Caki2 (cell line): ENCODE measurements around the gene RILPL1. TPM values are rescaled to one million over a fixed set of nuclear protein-coding genes. Genes with fewer than 3 reads are reported as not detected.
"Not testable (repeated sequence)": the region's sequence is repeated elsewhere in the genome, so short reads cannot be mapped to it uniquely, and the experiment has no call there.

Experiments
- DNase-seq: peaks from one replicate; pipeline ENCODE4 v3.0.0-alpha.2; 2015; ENCODE audit warnings: low read depth
- in situ Hi-C: cut with HindIII; loops from 2 replicates; pipeline ENCODE4 v1.10.0; 2016; ENCODE audit warnings: low sequenced_read_pairs, low pct_unique_long_range_greater_than_20kb, mixed read lengths
- total RNA-seq: library from RNA; depleted of rRNA; stranded (reverse); fragments of >200 nt; shearing (Covaris generic); gene quantifications from 2 replicates; pipeline ENCODE4 v1.2.3, GENCODE V29; 2014; ENCODE audit warnings: low replicate concordance

RILPL1 gene
- total RNA-seq, 1 experiment from 2014 or later, result 7.8 TPM

GRCh38 chr12:123532808-123533649, 490 bp downstream of the RILPL1 start:
- peak; percentile 58 for DNase-seq
- in situ Hi-C loops, result no loop called here

- no peak for DNase-seq
- in situ Hi-C loops, result no loop called here
These were observed 1.5 kb downstream of the RILPL1 start for GRCh38 chr12:123532019-123532418.

- DNase-seq, result no peak
- in situ Hi-C loops, result no loop called here
These were observed 2.4 kb downstream of the RILPL1 start for GRCh38 chr12:123531091-123531490.

DNA sequence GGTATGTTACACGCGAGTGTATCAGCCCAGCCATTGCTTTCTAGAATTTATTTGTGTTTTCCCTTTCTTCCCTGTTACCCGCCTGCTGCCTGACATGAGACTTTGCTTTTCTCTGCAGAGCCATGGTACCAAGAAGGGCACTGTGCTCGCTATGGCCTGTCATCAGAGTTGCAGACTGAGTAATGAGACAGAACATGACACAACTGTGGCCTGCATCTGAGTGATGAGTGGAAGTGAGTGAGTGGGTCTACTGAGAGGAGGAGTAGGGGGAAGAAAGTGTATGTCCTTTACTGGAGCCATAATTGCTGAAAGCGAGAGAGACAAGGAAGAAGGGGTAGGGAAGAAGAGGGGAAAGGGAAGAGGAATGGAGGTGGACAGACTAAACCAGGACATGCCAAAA, 2.9 kb downstream of the RILPL1 start:
- in situ Hi-C loops, result no loop called here
- no peak for DNase-seq

DNA sequence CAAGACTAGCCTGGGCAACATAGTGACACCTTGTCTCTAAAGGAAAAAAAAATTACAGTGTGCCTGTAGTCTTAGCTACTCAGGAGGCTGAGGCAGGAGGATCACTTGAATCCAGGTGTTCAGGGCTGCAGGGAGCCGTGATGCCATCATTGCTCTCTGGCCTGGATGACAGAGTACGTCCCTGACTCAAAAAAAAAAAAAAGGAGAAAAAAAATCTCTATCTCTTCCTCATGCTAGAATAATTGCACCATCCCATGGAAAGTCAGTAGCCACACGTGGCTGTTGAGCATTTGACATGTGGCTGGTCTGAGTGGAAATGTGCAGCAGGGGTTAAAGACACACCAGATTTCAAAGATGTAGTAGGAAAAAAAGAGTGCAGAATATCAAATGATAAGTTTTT, 3.8 kb downstream of the RILPL1 start:
- in situ Hi-C loops, result no loop called here
- no peak for DNase-seq

DNA sequence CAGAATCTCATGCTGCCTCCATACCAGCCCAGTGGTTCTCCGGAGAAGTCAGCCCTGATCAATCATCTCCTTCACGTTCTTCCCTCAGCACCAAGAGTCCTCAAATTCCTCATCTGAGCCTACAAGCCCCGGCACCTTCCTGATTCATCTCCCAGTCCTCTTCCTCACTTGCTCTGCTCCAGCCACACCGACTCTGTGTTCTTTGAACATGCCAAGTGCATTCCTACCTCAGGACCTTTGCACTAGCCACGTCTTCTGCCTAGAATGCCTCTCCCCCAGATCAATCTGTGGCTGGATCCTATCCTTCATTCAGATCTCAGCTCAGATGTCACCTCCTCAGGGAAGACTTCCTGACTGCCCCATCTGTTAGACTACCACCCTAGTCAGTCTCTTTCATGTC, 4.7 kb downstream of the RILPL1 start:
- DNase-seq, result no peak
- in situ Hi-C loops, result no loop called here

DNA sequence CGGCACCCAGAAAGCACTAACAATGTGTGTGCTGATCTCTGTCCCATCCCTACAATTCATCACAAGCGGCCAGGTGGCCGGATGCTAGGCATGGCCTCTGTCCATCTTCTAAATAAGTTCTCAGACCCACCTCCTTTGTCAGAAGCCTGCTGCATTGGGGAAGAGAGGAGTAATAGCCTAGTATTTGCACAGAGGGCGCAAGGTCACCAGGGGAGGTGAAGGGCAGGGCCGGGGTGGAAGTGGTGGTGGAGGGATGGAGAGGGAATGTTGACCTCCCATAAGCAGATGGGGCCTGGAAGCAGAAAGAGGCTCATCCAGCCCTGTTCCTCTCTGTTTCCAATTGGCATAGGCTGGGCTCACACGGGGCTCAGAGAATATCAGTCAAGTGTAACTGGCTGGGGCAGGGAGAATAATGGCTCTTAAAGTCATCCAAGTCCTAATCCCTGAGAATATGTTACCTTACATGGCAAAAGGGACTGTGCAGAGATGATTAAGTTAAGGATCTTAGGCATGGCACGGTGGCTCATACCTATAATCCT, 6.9 kb downstream of the RILPL1 start:
- in situ Hi-C loops, result no loop called here
- no peak for DNase-seq

DNA sequence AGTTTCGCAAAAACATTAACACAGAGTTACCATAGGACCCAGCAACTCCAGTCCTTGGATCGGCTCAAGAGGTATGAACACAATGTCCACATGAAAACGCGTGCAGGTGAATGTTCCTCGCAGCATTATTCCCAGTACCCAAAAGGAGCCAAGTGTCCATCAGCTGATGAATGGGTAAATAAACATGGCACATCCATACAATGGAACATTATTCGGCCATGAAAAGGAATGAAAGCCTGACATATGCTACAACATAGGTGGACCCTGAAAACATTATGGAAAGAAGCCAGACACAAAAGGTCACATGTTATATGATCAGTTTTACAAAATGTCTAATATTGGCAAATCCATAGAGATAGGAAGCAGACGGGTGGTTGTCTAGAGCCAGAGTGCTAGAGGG, 9.1 kb downstream of the RILPL1 start:
- in situ Hi-C loops, result no loop called here
- no peak for DNase-seq

- no peak for DNase-seq
These were observed 10.0 kb downstream of the RILPL1 start for GRCh38 chr12:123523518-123523917.

GRCh38 chr12:123522164-123522563, 11.4 kb downstream of the RILPL1 start:
- DNase-seq, result no peak
- in situ Hi-C loops, result no loop called here

More at GRCh38 chr12:123523518-123523917, 10.0 kb downstream of the RILPL1 start:
- in situ Hi-C loops, result no loop called here

GRCh38 chr12:123520567-123521474, 12.7 kb downstream of the RILPL1 start:
- in situ Hi-C loops, result no loop called here
- no peak for DNase-seq

DNA sequence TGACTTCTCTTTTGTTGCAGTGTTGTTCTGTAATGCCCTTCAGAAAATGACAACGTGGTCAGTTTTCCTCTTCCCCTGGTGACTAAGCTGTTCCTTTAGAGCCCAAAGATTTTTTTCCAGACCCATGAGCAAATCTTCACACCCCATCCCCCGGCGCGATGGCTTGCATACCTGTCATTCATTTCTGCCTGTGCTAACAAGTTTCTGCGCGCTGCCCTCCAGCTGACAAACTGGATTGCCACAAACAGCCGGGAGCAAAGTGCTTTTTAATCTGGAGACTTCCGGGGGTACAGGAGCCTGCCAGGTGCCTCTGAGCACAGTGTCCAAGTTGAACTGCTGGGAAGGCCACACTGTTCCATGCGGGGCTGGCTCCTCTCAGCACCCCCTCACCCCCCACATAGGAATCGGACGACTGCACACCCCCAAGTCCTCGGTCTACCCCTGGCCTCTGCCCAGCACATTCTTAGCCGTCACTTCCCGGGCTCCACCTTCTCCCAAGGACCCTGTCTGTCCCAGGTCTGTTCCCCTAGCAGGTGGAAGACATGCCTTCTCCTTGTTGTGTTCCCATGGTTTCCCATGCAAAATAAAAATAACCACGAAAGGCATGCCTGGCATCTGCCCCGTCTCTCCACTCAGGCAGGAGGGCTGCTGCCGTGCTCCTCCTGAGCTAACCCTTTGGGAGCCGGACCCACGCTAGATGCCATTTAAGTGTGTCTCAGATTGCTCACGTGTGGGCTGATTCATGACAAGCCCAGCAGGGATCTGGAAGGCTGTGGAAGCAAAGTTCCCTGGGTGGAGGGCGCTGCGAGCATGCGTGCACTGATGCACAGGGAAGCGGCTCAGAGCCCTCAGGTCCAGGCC, 14.1 kb downstream of the RILPL1 start:
- in situ Hi-C loops, result no loop called here
- DNase-seq, result peak; percentile 87

GRCh38 chr12:123516216-123516780, 17.2 kb downstream of the RILPL1 start:
- in situ Hi-C loops, result no loop called here
- DNase-seq, result no peak

DNA sequence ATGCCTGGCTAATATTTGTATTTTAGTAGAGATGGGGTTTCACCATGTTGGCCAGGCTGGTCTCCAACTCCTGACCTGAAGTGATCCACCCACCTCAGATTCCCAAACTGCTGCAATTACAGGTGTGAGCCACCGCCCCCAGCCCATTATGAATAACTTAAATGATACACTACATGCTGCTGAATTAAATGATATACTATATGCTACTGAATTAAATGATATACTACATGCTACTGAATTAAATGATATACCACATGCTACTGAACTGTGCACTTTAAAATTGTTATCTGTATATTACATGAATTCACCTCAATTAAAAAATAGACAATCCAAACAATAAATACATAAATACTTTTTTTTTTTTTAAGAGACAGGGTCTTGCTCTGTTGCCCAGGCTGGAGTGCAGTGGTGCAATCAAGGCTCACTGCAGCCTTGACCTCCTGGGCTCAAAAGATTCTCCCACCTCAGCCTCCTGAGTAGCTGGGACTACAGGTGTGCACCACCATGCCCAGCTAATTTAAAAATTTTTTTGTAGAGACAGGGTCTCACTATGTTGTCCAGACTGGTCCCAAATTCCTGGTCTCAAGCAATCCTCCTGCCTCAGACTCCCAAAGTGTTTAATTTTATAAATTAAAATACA, 18.8 kb downstream of the RILPL1 start:
- in situ Hi-C loops, result not testable (repeated sequence)

GRCh38 chr12:123513805-123514204, 19.7 kb downstream of the RILPL1 start:
- in situ Hi-C loops, result no loop called here
- DNase-seq, result no peak

More for the DNA sequence above, 18.8 kb downstream of the RILPL1 start:
- DNase-seq, result not testable (repeated sequence)

DNA sequence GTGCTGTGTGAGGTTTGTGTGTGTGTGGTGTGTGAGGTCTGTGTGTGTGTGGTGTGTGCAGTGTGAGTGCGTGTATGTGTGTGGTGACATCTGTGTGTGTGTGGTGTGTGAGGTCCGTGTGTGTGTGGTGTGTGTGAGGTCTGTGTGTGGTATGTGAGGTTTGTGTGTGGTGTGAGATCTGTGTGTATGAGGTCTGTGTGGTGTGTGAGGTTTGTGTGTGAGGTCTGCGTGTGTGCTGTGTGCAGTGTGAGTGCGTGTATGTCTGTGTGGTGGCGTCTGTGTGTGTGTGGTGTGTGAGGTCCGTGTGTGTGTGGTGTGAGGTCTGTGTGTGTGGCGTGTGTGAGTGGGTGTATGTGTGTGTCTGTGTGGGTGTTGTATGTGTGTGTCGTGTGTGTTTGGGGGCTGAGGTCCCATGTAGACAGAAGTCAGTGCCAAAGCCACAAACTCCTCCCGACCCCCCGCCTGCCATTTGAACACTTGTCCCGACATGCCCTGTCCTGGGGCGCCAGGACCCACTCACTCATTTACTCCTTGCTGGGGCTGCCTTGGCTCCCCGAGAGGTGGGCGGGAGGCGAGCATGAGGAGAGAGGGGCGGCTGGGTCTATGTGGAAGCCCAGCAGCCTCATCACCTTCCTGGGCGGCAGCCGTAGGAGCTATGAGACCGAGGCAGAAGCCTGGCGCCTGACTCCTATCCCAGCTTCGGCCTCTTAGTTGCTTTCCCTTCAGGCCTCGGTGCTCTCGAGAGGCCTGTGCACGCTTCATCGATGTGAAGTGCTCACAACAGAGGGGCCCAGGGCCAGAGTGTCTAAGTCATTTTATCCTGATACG, 20.5 kb downstream of the RILPL1 start:
- no peak for DNase-seq
- in situ Hi-C loops, result no loop called here

DNA sequence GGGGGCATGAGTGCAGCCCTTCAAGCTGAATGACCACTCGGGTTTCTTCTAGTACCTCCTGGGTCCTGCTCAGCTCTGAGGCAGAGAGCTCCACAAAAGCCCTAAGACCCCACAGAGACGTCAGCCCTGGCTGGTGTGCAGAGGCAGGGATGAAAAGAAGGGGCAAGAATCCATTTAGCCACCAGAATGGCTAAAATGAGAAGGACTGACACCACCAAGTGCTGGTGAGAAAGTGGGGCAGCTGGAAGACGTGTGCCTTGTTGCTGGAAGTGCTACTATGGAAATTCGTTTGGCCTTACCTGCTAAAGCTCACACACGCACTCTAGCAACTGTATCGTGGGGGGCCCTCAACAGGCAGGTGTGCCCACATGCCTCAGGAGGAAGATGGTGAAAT, 26.7 kb downstream of the RILPL1 start:
- in situ Hi-C loops, result no loop called here

More for the DNA sequence above, 26.7 kb downstream of the RILPL1 start:
- DNase-seq, result no peak
